ENCODE data around the gene POLR3K. TPM values are rescaled to one million over a fixed set of nuclear protein-coding genes. Genes with fewer than 3 reads are reported as not detected.

POLR3K gene
- total RNA-seq, 4 donors from 2014 or later = 0.66 to 8.6 (median 3.1) TPM

DNA sequence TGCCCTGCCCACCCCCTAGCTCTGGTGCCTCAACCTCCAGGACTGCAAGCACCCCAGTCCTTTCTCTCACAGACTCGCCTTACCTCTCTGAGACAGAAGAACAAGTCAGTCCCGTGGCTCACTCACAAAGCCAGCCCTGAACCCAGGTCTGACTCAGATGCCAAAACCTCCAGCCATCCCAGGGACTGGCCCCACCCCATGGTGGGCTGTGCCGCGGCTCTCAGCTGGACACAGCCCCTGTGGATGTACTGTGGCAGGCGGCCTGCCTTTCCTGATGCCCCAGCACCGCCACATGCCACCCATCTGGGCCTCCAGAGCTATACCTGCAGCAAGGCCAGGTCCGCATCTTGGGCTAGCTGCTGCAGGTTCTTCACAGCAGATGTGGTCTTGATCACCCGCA, 44.4 kb upstream of the POLR3K start:
- H3K9me3 ChIP-seq = no peaks in the 10 kb centered on the region
- peak overlapping the region in 1 of 4 donors; percentile 13 for H3K27ac ChIP-seq
- H3K4me1 ChIP-seq = peaks cover 4 to 73% (median 22%) of the 10 kb centered on the region in 4 donors
- no peak overlapping the region for H3K4me3 ChIP-seq
- H3K27me3 ChIP-seq = no peaks in the 10 kb centered on the region
- no peak for DNase-seq (ENCODE audit: low spot score in 2 of 2)
- WGBS, 2 donors = 84 to 89% methylated on average over 5 to 8 of the region's 8 CpGs
- peaks cover 0 to 32% (median 9%) of the 10 kb centered on the region in 3 donors for H3K36me3 ChIP-seq
- TF ChIP-seq EP300 (IDR thresholded peaks at IDR 0.05) (no peak), POLR2A (IDR thresholded peaks at IDR 0.05) (no peak)
- TF ChIP-seq, protein P1, sequence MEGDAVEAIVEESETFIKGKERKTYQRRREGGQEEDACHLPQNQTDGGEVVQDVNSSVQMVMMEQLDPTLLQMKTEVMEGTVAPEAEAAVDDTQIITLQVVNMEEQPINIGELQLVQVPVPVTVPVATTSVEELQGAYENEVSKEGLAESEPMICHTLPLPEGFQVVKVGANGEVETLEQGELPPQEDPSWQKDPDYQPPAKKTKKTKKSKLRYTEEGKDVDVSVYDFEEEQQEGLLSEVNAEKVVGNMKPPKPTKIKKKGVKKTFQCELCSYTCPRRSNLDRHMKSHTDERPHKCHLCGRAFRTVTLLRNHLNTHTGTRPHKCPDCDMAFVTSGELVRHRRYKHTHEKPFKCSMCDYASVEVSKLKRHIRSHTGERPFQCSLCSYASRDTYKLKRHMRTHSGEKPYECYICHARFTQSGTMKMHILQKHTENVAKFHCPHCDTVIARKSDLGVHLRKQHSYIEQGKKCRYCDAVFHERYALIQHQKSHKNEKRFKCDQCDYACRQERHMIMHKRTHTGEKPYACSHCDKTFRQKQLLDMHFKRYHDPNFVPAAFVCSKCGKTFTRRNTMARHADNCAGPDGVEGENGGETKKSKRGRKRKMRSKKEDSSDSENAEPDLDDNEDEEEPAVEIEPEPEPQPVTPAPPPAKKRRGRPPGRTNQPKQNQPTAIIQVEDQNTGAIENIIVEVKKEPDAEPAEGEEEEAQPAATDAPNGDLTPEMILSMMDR (IDR thresholded peaks at IDR 0.05) = no peak

DNA sequence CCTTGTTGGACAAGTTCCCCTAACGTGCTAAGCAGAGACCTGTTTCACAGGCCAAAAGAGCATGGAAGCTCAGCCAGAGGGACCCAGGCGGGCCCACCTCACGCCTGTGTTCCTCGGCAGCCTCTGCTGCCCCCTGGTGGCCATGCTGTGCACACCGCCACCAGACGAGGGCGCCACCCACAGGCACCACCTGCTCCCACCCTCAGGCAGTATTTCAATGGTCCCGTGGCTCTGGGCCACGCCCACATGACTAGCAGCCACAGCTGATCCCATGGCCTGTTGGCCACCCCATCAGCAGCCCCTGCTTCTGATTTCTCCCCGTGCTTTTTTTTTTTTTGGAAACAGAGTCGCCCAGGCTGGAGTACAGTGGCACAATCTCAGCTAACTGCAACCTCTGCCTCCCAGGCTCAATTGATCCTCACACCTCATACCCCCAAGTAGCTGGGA, 43.5 kb upstream of the POLR3K start:
- DNase-seq (ENCODE audit: low spot score in 2 of 2) = peak; percentile 86 to 90
- Histone ChIP-seq H3K27ac (peak overlapping the region in 1 of 4 donors; percentile 69), H3K4me1 (peaks cover 4 to 73% (median 17%) of the 10 kb centered on the region in 4 donors), H3K27me3 (no peaks in the 10 kb centered on the region), H3K4me3 (no peak overlapping the region), H3K9me3 (no peaks in the 10 kb centered on the region), H3K36me3 (peaks cover 0 to 41% (median 9%) of the 10 kb centered on the region in 3 donors)
- 2 to 5% methylated on average over 5 to 11 of the region's 11 CpGs for WGBS, 2 donors
- TF ChIP-seq POLR2A (IDR thresholded peaks at IDR 0.05) (no peak), EP300 (IDR thresholded peaks at IDR 0.05) (peak in 1 of 2 donors; percentile 56)
- TF ChIP-seq, protein P1 (IDR thresholded peaks at IDR 0.05) = peak; percentile 94 to 100 (median 99)

DNA sequence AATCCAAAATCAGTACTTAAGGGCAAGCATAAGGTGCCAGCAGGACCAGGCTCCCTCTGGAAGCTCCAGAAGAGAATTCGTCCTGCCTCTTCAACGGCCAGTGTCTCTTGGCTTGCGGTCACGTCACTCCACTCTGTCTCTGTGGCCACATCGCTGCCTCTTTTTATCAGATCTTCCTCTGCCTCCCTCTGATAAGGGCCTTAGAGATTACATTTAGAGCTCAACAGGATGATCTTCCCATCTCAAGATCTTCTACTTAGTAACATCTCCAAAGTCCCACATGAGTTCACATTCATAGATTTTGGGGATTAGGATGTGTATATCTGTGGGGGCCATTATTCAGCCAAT, 41.5 kb upstream of the POLR3K start:
- Histone ChIP-seq H3K27ac (peak overlapping the region in 1 of 4 donors; percentile 75), H3K4me1 (peaks cover 0 to 74% (median 13%) of the 10 kb centered on the region in 4 donors), H3K36me3 (peaks cover 0 to 44% (median 9%) of the 10 kb centered on the region in 3 donors), H3K9me3 (no peaks in the 10 kb centered on the region), H3K4me3 (no peak overlapping the region), H3K27me3 (no peaks in the 10 kb centered on the region)
- no peak for DNase-seq (ENCODE audit: low spot score in 2 of 2)
- WGBS, 2 donors = 89 to 90% methylated on average over 5 of the region's 5 CpGs
- TF ChIP-seq POLR2A (IDR thresholded peaks at IDR 0.05) (no peak), EP300 (IDR thresholded peaks at IDR 0.05) (no peak)
- TF ChIP-seq, protein P1 (IDR thresholded peaks at IDR 0.05) = no peak

- H3K9me3 ChIP-seq = no peaks in the 10 kb centered on the region
- TF ChIP-seq POLR2A (IDR thresholded peaks at IDR 0.05) = no peak
- no peak overlapping the region for H3K4me3 ChIP-seq
- WGBS, 2 donors = 84 to 90% methylated on average over 12 to 15 of the region's 15 CpGs
- H3K27me3 ChIP-seq = no peaks in the 10 kb centered on the region
- H3K27ac ChIP-seq = peak overlapping the region; percentile 38 to 80 (median 57)
- no peak for DNase-seq (ENCODE audit: low spot score in 2 of 2)
- peaks cover 0 to 50% (median 14%) of the 10 kb centered on the region in 3 donors for H3K36me3 ChIP-seq
- peaks cover 0 to 69% (median 13%) of the 10 kb centered on the region in 4 donors for H3K4me1 ChIP-seq
Measured at GRCh38 chr16:92431-93339, 39.3 kb upstream of the POLR3K start.

- peak overlapping the region; percentile 5 to 80 (median 56) for H3K27ac ChIP-seq
- no peaks in the 10 kb centered on the region for H3K9me3 ChIP-seq
- peaks cover 0 to 60% (median 19%) of the 10 kb centered on the region in 3 donors for H3K36me3 ChIP-seq
- 32 to 33% methylated on average over 9 of the region's 9 CpGs for WGBS, 2 donors
- H3K4me3 ChIP-seq = no peak overlapping the region
- no peak for DNase-seq (ENCODE audit: low spot score in 2 of 2)
- H3K4me1 ChIP-seq = peaks cover 0 to 61% (median 13%) of the 10 kb centered on the region in 4 donors
- TF ChIP-seq, protein P1 (IDR thresholded peaks at IDR 0.05) = no peak
- peak in 1 of 2 donors; percentile 10 for TF ChIP-seq POLR2A (IDR thresholded peaks at IDR 0.05)
- TF ChIP-seq EP300 (IDR thresholded peaks at IDR 0.05) = peak in 1 of 2 donors; percentile 42
- no peaks in the 10 kb centered on the region for H3K27me3 ChIP-seq
Measured at GRCh38 chr16:91484-91883, 38.1 kb upstream of the POLR3K start.
